Memory B cell (primary cell): Measurements from ENCODE around the gene KDF1.
"Not testable (repeated sequence)": the region's sequence is repeated elsewhere in the genome, so short reads cannot be mapped to it uniquely, and the experiment has no call there.

Experiments
- ATAC-seq: fragments of 150-1000 bp; cut with Tn5 transposase; 2 replicates; pipeline ENCODE4 v1.10.0; 2021; ENCODE audit warnings: low read depth, mild to moderate bottlenecking, moderate library complexity
- DNase-seq, 2 donors: peaks; one replicate each; pipeline ENCODE4 v3.0.0; 2022; ENCODE audit warnings: low spot score in 2 of 2
- H3K27ac Mint-ChIP-seq: one replicate; pipeline ENCODE4 v1.8.0; 2022; ENCODE audit warnings: mild to moderate bottlenecking, moderate library complexity, mixed read lengths
- H3K27me3 Mint-ChIP-seq: one replicate; pipeline ENCODE4 v1.8.0; 2022; ENCODE audit warnings: mixed read lengths
- H3K36me3 Mint-ChIP-seq: one replicate; pipeline ENCODE4 v1.8.0; 2022; ENCODE audit warnings: mild to moderate bottlenecking, mixed read lengths
- H3K4me1 Mint-ChIP-seq: one replicate; pipeline ENCODE4 v1.8.0; 2022; ENCODE audit warnings: mixed read lengths
- H3K4me3 Mint-ChIP-seq: one replicate; pipeline ENCODE4 v1.8.0; 2022; ENCODE audit warnings: mild to moderate bottlenecking, moderate library complexity, mixed read lengths
- H3K9me3 Mint-ChIP-seq: one replicate; pipeline ENCODE4 v1.8.0; 2022; ENCODE audit warnings: mixed read lengths

The KDF1 gene

DNA sequence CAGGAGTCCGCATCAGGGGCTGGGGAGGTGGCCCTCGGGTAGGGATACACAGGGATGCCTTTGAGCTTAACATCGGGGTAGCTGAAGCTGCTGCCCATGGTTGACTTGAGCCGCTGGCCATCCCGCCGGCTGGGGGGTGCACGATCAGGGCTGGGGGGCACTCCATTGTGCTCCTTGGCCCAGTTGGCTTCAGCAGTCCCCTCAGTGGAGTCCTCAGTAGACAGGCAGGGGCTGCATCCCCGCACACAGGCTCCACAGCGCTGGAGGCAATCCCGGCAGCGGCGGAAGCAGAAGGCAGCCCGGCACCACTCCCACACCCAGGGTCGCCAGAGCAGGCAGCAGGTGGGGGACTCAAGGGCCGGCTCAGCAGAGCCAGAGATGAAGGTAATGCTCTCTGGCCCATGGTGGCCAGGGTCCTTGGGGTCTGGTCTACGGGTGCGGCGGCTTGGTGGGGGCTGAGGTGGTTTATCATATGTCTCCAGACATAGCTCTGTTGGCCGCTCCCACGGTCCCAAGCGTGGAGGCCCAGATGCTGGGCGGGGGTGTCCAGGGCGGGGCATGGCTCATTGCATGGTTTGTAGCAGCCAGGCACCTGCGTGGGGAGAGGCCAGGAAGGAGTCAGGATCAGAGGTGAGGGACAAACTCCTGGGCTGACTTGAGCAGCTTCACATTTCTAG lies 8.3 kb downstream of the KDF1 start:
- Mint-ChIP-seq H3K9me3 (peaks cover 3% of the 10 kb centered on the region), H3K27ac (no peak overlapping the region), H3K36me3 (peaks cover 16% of the 10 kb centered on the region), H3K4me3 (no peak overlapping the region), H3K4me1 (peaks cover 4% of the 10 kb centered on the region), H3K27me3 (no peaks in the 10 kb centered on the region)
- DNase-seq: no peak
- no peak for ATAC-seq

DNA sequence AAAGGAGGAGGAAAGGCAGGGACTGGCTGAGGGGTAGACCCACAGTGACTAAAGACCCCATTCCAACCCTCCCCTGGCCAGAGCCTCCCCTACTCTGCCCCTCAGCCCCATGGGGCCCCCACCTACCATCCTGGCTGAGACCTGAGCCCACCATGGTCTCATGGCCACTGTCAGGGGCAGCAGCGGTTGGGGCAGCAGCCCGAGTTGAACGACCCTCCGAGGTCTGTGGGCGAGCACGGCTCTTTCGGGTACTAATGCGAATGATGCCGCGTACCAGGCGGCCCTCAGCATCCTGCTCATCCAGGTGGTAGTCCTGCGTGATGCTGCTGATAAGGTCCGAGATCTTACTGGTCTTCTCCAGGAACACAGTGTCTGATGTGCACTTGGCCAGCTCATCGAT lies 9.1 kb downstream of the KDF1 start:
- H3K27me3 Mint-ChIP-seq: no peaks in the 10 kb centered on the region
- ATAC-seq: no peak
- no peak overlapping the region for H3K27ac Mint-ChIP-seq
- peaks cover 4% of the 10 kb centered on the region for H3K4me1 Mint-ChIP-seq
- H3K36me3 Mint-ChIP-seq: peaks cover 15% of the 10 kb centered on the region
- no peak for DNase-seq
- no peak overlapping the region for H3K4me3 Mint-ChIP-seq
- H3K9me3 Mint-ChIP-seq: peaks cover 3% of the 10 kb centered on the region

GRCh38 chr1:26950602-26951001 lies 9.7 kb downstream of the KDF1 start:
- no peak for ATAC-seq
- Mint-ChIP-seq H3K9me3 (no peaks in the 10 kb centered on the region), H3K4me1 (peaks cover 4% of the 10 kb centered on the region), H3K4me3 (no peak overlapping the region), H3K36me3 (peaks cover 13% of the 10 kb centered on the region), H3K27ac (no peak overlapping the region), H3K27me3 (no peaks in the 10 kb centered on the region)
- no peak for DNase-seq

GRCh38 chr1:26949926-26950319 lies 10.3 kb downstream of the KDF1 start:
- Mint-ChIP-seq H3K27me3 (no peaks in the 10 kb centered on the region), H3K4me1 (peaks cover 4% of the 10 kb centered on the region), H3K36me3 (peaks cover 20% of the 10 kb centered on the region), H3K4me3 (no peak overlapping the region), H3K27ac (no peak overlapping the region), H3K9me3 (no peaks in the 10 kb centered on the region)
- DNase-seq (no peak), ATAC-seq (no peak)

DNA sequence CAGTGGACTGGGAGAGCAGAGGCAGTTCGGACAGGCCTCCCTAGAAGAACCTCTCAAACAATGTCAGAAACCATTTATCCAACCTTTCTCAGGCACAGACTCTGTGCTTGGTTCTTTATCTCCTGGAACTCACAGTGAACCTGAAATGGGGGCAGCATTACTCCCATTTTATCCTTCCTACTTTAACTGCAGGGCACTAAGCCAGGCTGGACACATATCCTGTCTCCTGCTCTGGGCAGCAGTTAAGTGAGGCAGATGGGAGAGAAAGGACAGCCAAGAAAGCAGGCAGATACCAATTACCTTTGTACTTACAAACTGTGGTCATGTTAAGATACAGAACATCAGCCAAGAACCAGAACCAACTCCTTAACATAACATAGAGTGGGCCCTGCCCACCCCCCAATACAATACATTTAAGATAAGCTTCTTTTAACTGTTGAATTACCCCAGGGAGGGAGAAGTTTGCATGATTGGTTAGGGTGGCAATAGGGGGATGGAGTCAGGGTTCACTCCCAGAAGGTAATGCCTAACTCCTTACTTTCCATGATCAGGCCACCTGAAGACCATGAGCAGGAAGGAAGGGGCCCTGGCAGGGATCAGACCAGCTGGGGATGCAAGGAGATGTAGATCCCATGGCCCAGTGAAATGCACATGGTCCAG lies 10.9 kb downstream of the KDF1 start:
- no peak overlapping the region for H3K27ac Mint-ChIP-seq
- ATAC-seq: no peak

GRCh38 chr1:26948725-26949057 lies 11.6 kb downstream of the KDF1 start:
- not testable (repeated sequence) for H3K4me3 Mint-ChIP-seq, H3K9me3 Mint-ChIP-seq, DNase-seq, ATAC-seq, H3K27me3 Mint-ChIP-seq, H3K27ac Mint-ChIP-seq, H3K4me1 Mint-ChIP-seq
- H3K36me3 Mint-ChIP-seq: peaks cover 18% of the 10 kb centered on the region

More for the DNA sequence above, 10.9 kb downstream of the KDF1 start:
- no peak for DNase-seq
- Mint-ChIP-seq H3K27me3 (no peaks in the 10 kb centered on the region), H3K4me1 (peaks cover 4% of the 10 kb centered on the region), H3K36me3 (peaks cover 20% of the 10 kb centered on the region), H3K4me3 (no peak overlapping the region), H3K9me3 (no peaks in the 10 kb centered on the region)

DNA sequence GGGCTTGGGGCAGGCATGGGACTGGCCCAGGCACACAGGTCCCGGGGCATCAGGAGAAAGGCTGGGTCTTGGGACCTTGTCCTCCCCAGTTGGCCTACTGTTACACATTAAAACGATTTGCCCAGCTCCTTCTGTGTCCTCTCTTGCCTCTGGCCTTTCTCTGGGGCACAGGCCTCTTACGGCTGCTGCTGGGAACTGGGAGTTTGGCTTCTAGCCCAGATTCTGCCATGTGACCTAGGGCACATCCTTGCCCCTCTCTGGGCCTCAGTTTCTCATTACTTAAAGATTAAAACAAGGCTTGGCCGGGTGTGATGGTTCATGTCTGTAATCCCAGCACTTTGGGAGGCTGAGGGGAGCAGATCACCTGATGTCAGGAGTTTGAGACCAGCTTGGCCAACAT lies 14.0 kb downstream of the KDF1 start:
- Mint-ChIP-seq H3K27me3 (no peaks in the 10 kb centered on the region), H3K36me3 (peaks cover 24% of the 10 kb centered on the region)
- DNase-seq: no peak

GRCh38 chr1:26945728-26946127 lies 14.5 kb downstream of the KDF1 start:
- no peak overlapping the region for H3K27ac Mint-ChIP-seq
- no peak for DNase-seq
- H3K27me3 Mint-ChIP-seq: no peaks in the 10 kb centered on the region
- H3K36me3 Mint-ChIP-seq: peaks cover 21% of the 10 kb centered on the region
- no peak for ATAC-seq
- no peaks in the 10 kb centered on the region for H3K9me3 Mint-ChIP-seq
- peaks cover 2% of the 10 kb centered on the region for H3K4me1 Mint-ChIP-seq
- no peak overlapping the region for H3K4me3 Mint-ChIP-seq

More for the DNA sequence above, 14.0 kb downstream of the KDF1 start:
- Mint-ChIP-seq H3K4me3 (no peak overlapping the region), H3K27ac (no peak overlapping the region), H3K4me1 (peaks cover 4% of the 10 kb centered on the region), H3K9me3 (no peaks in the 10 kb centered on the region)
- no peak for ATAC-seq

DNA sequence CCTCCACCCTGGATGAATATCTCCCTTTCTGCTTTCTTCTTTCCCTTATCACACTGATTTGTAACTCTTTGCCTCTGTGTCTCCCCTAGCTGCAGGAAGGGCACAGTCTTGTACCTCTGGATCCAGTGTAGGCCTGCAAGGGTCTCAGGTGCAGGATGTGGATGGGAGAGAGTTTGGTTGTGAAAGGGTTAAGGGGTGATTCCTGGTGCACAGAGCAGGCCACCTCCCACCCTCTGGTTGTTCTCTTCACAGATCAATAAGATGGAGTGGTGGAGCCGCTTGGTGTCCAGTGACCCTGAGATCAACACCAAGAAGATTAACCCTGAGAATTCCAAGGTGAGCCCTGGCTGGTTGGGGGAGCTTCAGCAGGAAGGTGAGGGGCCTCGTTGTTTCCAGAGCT lies 15.1 kb downstream of the KDF1 start:
- H3K27ac Mint-ChIP-seq: no peak overlapping the region
- no peak overlapping the region for H3K4me3 Mint-ChIP-seq
- no peaks in the 10 kb centered on the region for H3K9me3 Mint-ChIP-seq
- H3K4me1 Mint-ChIP-seq: no peaks in the 10 kb centered on the region
- H3K36me3 Mint-ChIP-seq: peaks cover 18% of the 10 kb centered on the region
- no peaks in the 10 kb centered on the region for H3K27me3 Mint-ChIP-seq
- ATAC-seq (no peak), DNase-seq (no peak)

GRCh38 chr1:26942656-26943055 lies 17.6 kb downstream of the KDF1 start:
- no peak for ATAC-seq
- Mint-ChIP-seq H3K27me3 (no peaks in the 10 kb centered on the region), H3K4me3 (no peak overlapping the region), H3K4me1 (no peaks in the 10 kb centered on the region), H3K27ac (no peak overlapping the region), H3K9me3 (no peaks in the 10 kb centered on the region), H3K36me3 (peaks cover 21% of the 10 kb centered on the region)
- no peak for DNase-seq

- Mint-ChIP-seq H3K9me3 (no peaks in the 10 kb centered on the region), H3K27me3 (no peaks in the 10 kb centered on the region), H3K27ac (no peak overlapping the region), H3K36me3 (peaks cover 23% of the 10 kb centered on the region), H3K4me3 (no peak overlapping the region), H3K4me1 (no peaks in the 10 kb centered on the region)
- no peak for ATAC-seq
- no peak for DNase-seq
These were observed 19.0 kb downstream of the KDF1 start for GRCh38 chr1:26941311-26941710.

DNA sequence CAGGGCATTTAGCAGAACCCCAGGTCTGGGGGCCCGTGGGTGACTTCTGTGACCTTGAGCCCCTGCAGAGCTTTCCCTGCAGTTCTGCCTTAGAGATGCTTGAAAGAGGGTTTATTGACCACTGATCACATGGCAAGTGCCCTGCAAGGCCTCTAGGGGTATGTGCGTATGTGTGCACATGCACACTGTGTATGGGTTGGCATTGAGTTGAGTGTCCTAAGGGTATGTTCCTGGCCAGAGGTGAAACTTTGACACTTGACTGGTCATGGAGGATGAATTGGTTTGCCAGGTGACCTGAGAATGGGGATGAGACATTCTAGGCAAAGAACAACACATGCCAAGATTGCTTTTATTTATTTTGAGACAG lies 21.6 kb downstream of the KDF1 start:
- no peaks in the 10 kb centered on the region for H3K9me3 Mint-ChIP-seq
- DNase-seq (no peak), ATAC-seq (no peak)
- H3K4me3 Mint-ChIP-seq: no peak overlapping the region
- no peak overlapping the region for H3K27ac Mint-ChIP-seq
- H3K27me3 Mint-ChIP-seq: no peaks in the 10 kb centered on the region
- H3K4me1 Mint-ChIP-seq: no peaks in the 10 kb centered on the region
- peaks cover 19% of the 10 kb centered on the region for H3K36me3 Mint-ChIP-seq

- no peak for ATAC-seq
- H3K4me1 Mint-ChIP-seq: peaks cover under 1% of the 10 kb centered on the region
- DNase-seq: no peak
These were observed 22.1 kb downstream of the KDF1 start for GRCh38 chr1:26938004-26938658.

DNA sequence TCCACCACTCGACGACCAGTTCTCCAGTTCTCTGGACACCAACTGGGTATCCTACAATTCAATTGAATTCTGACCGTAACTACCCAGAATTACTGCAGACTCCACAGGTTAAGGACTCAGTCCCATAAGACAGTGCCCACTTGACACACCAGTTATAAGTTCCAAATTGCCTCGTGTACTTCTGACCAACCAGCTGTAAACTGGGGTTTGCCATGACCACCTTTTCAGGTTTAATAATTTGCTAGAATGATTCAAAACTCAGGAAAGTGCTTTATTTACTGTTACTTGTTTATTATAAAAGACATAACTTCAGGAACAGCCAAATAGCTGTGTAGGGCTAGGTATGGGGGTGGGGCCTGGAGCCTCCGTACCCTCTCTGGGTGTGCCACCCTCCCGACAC lies 23.4 kb downstream of the KDF1 start:
- no peaks in the 10 kb centered on the region for H3K9me3 Mint-ChIP-seq
- peaks cover 15% of the 10 kb centered on the region for H3K36me3 Mint-ChIP-seq
- no peaks in the 10 kb centered on the region for H3K27me3 Mint-ChIP-seq
- no peak overlapping the region for H3K27ac Mint-ChIP-seq
- no peak for ATAC-seq
- no peak for DNase-seq
- no peak overlapping the region for H3K4me3 Mint-ChIP-seq
- H3K4me1 Mint-ChIP-seq: peaks cover 9% of the 10 kb centered on the region

More at GRCh38 chr1:26938004-26938658, 22.1 kb downstream of the KDF1 start:
- Mint-ChIP-seq H3K4me3 (no peak overlapping the region), H3K27me3 (no peaks in the 10 kb centered on the region), H3K27ac (no peak overlapping the region), H3K36me3 (peaks cover 19% of the 10 kb centered on the region), H3K9me3 (no peaks in the 10 kb centered on the region)
